ENCODE measurements around the gene TEAD1.

The TEAD1 gene

DNA sequence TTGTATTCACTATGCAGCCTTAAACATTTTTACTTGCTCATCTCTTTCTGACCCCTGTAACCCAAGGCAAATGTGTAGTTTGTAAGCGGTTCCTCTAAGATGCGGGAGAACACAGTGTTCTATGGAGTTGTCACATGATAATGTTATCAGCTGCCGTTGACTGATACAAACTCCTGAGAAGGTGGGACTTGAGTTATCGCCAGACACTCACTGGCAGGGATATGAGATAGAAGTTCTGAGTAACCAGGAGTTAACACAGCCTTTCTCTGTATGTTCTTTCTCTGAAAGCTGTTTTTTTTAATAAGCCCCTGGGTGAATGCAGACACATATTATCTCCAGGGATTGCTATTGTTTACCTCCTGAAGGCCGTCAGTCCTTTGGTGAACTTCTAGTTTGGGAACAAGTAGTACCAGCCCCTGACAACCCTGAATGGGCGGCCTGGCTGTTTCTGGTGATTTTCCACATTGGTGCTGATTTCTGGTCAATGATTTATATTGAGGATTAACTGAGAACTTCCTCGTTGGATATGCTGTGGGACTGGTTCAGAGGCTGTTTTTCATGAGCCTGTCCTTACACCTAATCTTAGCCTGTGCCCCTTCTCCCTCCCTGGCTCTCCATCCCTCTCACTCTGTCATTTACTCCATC, 179.6 kb downstream of the TEAD1 start:
- TF ChIP-seq, protein P1, sequence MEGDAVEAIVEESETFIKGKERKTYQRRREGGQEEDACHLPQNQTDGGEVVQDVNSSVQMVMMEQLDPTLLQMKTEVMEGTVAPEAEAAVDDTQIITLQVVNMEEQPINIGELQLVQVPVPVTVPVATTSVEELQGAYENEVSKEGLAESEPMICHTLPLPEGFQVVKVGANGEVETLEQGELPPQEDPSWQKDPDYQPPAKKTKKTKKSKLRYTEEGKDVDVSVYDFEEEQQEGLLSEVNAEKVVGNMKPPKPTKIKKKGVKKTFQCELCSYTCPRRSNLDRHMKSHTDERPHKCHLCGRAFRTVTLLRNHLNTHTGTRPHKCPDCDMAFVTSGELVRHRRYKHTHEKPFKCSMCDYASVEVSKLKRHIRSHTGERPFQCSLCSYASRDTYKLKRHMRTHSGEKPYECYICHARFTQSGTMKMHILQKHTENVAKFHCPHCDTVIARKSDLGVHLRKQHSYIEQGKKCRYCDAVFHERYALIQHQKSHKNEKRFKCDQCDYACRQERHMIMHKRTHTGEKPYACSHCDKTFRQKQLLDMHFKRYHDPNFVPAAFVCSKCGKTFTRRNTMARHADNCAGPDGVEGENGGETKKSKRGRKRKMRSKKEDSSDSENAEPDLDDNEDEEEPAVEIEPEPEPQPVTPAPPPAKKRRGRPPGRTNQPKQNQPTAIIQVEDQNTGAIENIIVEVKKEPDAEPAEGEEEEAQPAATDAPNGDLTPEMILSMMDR (IDR thresholded peaks at IDR 0.05; ENCODE audit: borderline replicate concordance, insufficient read depth, low read depth, low read length) = no peak
- no peak overlapping the region for H3K4me3 ChIP-seq (ENCODE audit: low read depth, low read length)

DNA sequence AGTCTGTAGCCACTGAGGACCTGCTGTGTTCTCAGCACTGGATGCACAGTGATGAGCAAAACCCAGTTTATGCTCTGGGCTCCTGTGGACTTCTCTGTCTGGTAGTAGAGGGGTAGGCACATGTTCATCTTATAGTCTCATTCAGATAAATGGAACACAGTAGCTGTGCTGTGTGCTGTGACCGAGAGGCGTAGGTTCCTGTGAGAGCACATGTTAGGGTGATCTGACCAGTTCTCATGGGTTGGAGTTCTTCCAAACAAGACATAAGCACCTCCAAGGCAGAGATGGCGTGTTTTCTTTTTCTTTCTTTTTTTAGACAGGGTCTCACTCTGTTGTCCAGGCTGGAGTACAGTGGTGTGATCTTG, 180.1 kb downstream of the TEAD1 start:
- H3K4me3 ChIP-seq (ENCODE audit: low read depth, low read length) = no peak overlapping the region
- TF ChIP-seq, protein P1 (IDR thresholded peaks at IDR 0.05; ENCODE audit: borderline replicate concordance, insufficient read depth, low read depth, low read length) = no peak

DNA sequence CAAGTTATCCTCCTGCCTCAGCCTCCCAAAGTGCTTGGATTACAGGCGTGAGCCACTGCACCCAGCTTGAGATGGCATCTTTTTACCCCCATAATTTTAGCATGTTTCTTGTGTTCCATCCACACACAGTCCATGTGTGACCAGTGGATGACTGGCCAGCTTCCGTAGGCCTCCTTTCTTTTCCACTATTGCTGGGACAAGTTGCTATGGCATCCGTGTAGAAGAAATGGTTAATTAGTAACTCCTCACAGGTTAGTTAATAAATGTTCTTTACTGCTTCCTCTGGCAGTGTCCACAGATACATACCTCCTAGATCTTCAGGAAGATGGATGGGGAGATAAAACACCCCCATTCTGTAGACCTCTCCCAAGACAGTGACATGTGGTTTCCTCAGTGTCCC, 180.6 kb downstream of the TEAD1 start:
- no peak overlapping the region for H3K4me3 ChIP-seq (ENCODE audit: low read depth, low read length)
- TF ChIP-seq, protein P1 (IDR thresholded peaks at IDR 0.05; ENCODE audit: borderline replicate concordance, insufficient read depth, low read depth, low read length) = no peak

DNA sequence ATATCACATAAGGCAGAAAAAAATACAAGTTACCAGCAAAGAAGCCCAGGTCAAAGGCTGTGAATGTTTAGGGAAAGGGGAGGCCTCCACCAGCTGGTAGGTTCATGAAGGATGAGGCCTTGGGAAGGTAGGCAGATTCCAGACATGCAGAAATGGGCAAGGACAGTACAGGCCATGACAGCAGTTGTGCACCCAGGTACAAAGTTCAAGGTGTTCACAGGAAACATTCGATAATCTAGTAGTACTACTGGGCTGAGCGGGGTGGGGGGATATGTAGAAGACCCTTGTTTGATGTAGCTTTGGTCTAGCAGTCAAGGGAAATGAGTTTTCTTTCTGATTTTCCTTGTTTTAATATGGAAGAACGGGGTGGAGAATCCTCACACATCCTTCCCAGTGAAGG, 182.1 kb downstream of the TEAD1 start:
- TF ChIP-seq, protein P1 (IDR thresholded peaks at IDR 0.05; ENCODE audit: borderline replicate concordance, insufficient read depth, low read depth, low read length) = no peak
- H3K4me3 ChIP-seq (ENCODE audit: low read depth, low read length) = no peak overlapping the region

DNA sequence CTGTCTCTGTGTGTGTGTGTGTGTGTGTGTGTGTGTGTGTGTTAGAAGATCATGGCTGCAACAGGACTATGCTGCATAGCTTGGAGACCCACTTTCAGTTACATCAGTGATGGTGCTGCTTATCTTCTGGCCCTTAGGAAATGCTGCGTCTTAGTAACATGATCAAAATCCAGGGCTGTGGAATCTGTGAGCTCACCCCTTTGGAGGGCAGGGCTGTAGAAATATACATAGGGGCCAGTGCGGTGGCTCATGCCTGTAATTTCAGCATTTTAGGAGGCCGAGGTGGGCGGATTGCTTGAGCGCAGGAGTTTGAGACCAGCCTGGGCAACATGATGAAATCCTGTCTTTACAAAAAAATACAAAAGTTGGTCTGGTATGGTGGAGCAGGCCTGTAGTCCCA, 183.4 kb downstream of the TEAD1 start:
- TF ChIP-seq, protein P1 (IDR thresholded peaks at IDR 0.05; ENCODE audit: borderline replicate concordance, insufficient read depth, low read depth, low read length) = no peak
- no peak overlapping the region for H3K4me3 ChIP-seq (ENCODE audit: low read depth, low read length)

DNA sequence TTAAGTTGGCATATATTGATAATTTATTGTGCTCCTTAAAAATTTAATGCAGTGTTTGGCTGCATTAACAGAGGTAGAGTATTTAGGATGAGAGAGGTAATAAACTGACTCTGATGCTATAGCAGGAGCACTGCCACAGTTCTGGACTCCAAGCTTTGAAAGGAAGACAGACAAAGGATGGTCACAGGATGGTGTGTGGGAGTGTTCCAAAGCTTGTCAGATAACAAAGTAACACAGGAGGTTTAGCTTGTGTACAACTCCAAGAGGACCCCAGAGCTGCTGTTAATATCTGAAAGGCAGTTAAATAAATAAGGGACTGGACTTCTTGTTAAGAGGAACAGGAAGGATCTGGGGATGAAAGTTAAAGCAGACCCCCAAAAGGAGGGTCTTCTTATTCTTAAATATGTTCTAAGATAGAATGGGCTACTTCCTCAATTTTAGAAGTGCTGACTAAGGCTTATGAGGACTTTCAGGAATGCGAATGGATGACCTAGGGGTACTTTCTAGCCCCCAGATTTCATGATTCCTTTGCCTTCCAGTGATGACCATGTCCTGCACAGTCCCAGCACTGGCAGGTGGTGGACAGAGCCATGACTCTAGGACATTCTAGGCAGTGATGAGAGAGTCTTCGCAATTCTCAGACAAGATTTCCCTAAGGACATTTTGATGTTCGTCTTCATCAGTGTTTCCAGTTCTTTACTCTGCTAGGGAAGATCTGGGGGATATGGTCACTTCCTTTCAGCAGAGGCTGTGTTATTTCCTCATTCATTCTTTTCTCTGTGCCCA, 185.8 kb downstream of the TEAD1 start:
- TF ChIP-seq, protein P1 (IDR thresholded peaks at IDR 0.05; ENCODE audit: borderline replicate concordance, insufficient read depth, low read depth, low read length) = no peak

DNA sequence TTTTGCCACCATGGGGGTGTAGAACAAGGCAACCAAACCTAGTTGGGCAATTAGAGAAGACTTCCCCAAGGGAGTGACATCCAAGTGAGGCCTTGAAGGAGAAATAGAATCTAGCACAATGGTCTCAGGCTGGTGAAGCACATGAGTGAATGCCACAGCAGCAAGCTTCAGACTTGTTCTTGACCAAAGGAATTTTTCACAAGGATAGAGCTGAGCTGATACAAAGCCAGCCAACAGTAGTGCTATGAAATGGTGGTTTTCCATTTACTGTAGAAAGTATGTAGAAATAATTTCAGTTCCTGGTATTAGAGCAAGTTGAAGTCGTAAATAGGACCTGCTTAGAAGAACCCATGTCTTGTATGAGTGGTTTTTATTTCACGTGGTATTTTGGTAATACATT, 186.6 kb downstream of the TEAD1 start:
- TF ChIP-seq, protein P1 (IDR thresholded peaks at IDR 0.05; ENCODE audit: borderline replicate concordance, insufficient read depth, low read depth, low read length) = no peak
- no peak overlapping the region for H3K4me3 ChIP-seq (ENCODE audit: low read depth, low read length)

More for the DNA sequence above, 185.8 kb downstream of the TEAD1 start:
- no peak overlapping the region for H3K4me3 ChIP-seq (ENCODE audit: low read depth, low read length)

All from GM12875 (cell line).